ENCODE data around the gene C16orf82.
"Not testable (repeated sequence)": the region's sequence is repeated elsewhere in the genome, so short reads cannot be mapped to it uniquely, and the experiment has no call there.

C16orf82 gene

DNA sequence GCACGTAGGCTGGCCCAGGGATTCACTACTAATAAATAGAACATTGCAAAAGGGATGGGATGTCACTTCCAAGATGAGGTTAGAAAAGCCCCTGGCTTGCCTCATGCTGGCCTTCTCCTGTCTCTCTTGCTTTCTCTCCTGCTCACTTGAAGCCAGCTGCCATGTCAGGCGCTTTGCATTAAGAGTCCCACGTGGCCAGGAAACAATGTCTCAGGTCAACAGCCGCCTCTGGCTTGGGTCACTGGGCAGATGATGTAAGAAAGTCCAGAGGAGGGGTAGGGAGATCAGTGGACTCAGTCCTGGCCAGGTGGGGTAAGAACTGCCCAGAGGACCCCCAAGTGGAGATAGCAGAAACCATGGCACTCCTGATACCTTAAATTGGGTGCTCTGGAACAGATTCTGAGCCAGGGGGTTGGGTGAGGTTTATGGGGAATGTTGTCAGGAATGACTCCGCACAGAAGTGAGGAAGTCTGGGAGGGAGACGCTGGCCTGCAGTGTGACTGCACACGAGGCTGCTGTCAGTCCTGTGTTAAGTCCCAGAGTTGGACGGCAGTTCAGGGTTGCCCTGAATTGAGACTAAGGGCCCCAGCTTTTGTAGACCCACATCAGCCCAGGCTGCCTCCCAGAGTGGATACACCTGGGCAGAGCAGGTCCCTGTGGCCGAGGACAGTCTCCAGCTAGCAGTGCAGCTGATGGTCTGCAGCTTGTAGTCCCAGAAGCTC is 17.7 kb downstream of the C16orf82 start:
- Histone ChIP-seq H3K36me3 (no peaks in the 10 kb centered on the region), H3K27me3 (no peaks in the 10 kb centered on the region), H3K9me3 (replicated peaks in 1 of 11) (no peaks in the 10 kb centered on the region), H3K4me1 (no peaks in the 10 kb centered on the region; a peak in 2 of 20 replicates), H3K27ac (no peak overlapping the region), H3K4me3 (no peak overlapping the region), H3K4me2 (peak overlapping the region in 1 of 11 experiments; percentile 30; a peak in 1 of 22 replicates), H3K9ac (no peak overlapping the region), H4K20me1 (no peaks in the 10 kb centered on the region)
- TF ChIP-seq Cebpa-rat (IDR thresholded peaks at IDR 0.05) = no peak

DNA sequence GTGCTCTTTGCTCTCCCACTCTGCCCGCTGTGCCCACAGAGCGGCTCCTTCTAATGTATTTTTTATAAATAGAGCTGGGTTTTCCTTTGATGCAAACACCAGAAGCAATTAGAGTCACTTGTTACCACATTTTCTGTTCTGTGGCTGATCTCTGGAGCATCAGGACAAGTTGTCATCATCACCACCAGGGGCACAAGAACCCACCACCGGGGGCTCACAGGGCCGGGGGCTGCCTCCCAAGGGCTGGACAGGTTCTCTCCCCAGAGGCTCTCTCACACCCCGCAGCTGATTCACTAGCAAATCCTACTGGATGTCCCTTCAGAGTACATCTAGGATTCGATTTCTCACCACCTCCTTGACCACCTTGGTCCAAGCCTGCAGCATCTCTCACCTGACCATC is 18.5 kb downstream of the C16orf82 start:
- Histone ChIP-seq H3K4me2 (peak overlapping the region in 1 of 11 experiments; percentile 30; a peak in 1 of 22 replicates), H3K4me1 (no peaks in the 10 kb centered on the region; a peak in 2 of 20 replicates), H3K27ac (no peak overlapping the region), H3K36me3 (no peaks in the 10 kb centered on the region), H3K4me3 (no peak overlapping the region), H3K27me3 (no peaks in the 10 kb centered on the region), H3K9me3 (replicated peaks in 1 of 11) (no peaks in the 10 kb centered on the region), H4K20me1 (no peaks in the 10 kb centered on the region), H3K9ac (no peak overlapping the region)
- no peak for TF ChIP-seq Cebpa-rat (IDR thresholded peaks at IDR 0.05)

GRCh38 chr16:27086031-27086430 is 19.3 kb downstream of the C16orf82 start:
- not testable (repeated sequence) for H4K20me1 ChIP-seq; H3K4me1 ChIP-seq; H3K4me3 ChIP-seq; H3K4me2 ChIP-seq; H3K36me3 ChIP-seq; H3K27ac ChIP-seq; H3K9ac ChIP-seq; H3K9me3 ChIP-seq (replicated peaks in 1 of 11); H3K27me3 ChIP-seq

- no peak overlapping the region for H3K4me2 ChIP-seq
- H3K36me3 ChIP-seq = no peaks in the 10 kb centered on the region
- H3K27me3 ChIP-seq = no peaks in the 10 kb centered on the region
- no peak for TF ChIP-seq Cebpa-rat (IDR thresholded peaks at IDR 0.05)
- no peak overlapping the region for H3K27ac ChIP-seq
- H3K4me3 ChIP-seq = no peak overlapping the region
- no peaks in the 10 kb centered on the region for H3K9me3 ChIP-seq (replicated peaks in 1 of 11)
- H3K4me1 ChIP-seq = no peaks in the 10 kb centered on the region; a peak in 2 of 20 replicates
- H3K9ac ChIP-seq = no peak overlapping the region
- no peaks in the 10 kb centered on the region for H4K20me1 ChIP-seq
These were observed 21.5 kb downstream of the C16orf82 start for GRCh38 chr16:27088216-27088615.

DNA sequence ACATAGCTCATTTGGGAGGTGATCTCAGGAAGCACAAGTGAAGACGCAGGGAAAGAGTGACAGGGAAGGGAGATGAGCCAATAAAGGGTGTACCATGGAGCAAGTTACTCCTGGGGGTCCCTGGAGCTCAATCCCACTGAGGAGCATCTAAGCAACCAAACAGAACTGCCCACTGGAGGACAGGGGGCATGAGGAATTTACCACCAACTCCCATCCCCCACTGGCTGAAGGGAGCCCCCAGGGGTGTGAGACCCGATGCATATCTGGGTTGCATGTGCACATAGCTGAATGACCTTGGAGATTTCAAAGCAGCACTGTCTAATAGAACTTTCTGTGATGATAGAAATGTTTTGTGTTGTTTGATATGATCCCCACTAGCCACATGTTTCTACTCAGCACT is 29.6 kb downstream of the C16orf82 start:
- Histone ChIP-seq H3K9me3 (replicated peaks in 1 of 11) (peaks cover 0 to 9% (median 0%) of the 10 kb centered on the region in 11 experiments; a peak in 4 of 22 replicates), H3K36me3 (no peaks in the 10 kb centered on the region), H4K20me1 (no peaks in the 10 kb centered on the region), H3K9ac (no peak overlapping the region), H3K4me1 (peaks cover 8 to 28% (median 19%) of the 10 kb centered on the region in 10 experiments), H3K4me2 (peak overlapping the region in 3 of 11 experiments; percentile 61 to 79 (median 73); a peak in 2 of 22 replicates), H3K27ac (no peak overlapping the region), H3K27me3 (no peaks in the 10 kb centered on the region; a peak in 1 of 22 replicates), H3K4me3 (no peak overlapping the region)
- TF ChIP-seq Cebpa-rat (IDR thresholded peaks at IDR 0.05) = no peak

DNA sequence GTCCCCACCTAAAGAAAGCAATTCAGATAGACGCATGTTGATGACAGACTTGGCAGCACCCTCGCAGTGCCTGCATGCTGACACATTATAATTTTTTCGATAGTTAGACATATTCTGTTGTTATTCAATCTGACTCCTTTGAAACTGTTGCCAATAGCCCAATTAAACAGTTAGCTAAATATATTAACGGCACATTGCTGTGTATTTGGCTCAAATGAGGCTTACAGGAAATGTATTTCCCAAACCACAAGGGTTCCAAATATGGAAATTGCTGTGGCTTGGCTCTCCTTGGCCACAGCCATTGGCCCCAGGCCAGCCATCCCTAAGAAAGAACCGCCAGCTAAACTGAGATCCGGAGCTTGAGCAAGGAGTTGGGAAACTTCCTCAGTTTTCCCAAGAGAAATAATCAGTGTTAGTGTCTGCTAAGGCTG is 31.1 kb downstream of the C16orf82 start:
- H3K27me3 ChIP-seq = no peaks in the 10 kb centered on the region; a peak in 1 of 22 replicates
- no peaks in the 10 kb centered on the region for H4K20me1 ChIP-seq
- peaks cover 0 to 9% (median 0%) of the 10 kb centered on the region in 11 experiments; a peak in 4 of 22 replicates for H3K9me3 ChIP-seq (replicated peaks in 1 of 11)
- no peak for TF ChIP-seq Cebpa-rat (IDR thresholded peaks at IDR 0.05)
- peak overlapping the region in 1 of 11 experiments; percentile 17; a peak in 1 of 22 replicates for H3K27ac ChIP-seq
- no peaks in the 10 kb centered on the region for H3K36me3 ChIP-seq
- peak overlapping the region in 1 of 11 experiments; percentile 10; a peak in 1 of 22 replicates for H3K9ac ChIP-seq
- H3K4me2 ChIP-seq = peak overlapping the region; percentile 43 to 79 (median 68); a peak in 21 of 22 replicates
- peak overlapping the region in 2 of 10 experiments; percentile 13 to 17; a peak in 1 of 20 replicates for H3K4me3 ChIP-seq
- H3K4me1 ChIP-seq = peaks cover 8 to 28% (median 19%) of the 10 kb centered on the region in 10 experiments

GRCh38 chr16:27098366-27099049 is 31.8 kb downstream of the C16orf82 start:
- Histone ChIP-seq H3K4me1 (peaks cover 8 to 28% (median 19%) of the 10 kb centered on the region in 10 experiments), H3K4me3 (no peak overlapping the region), H3K9ac (no peak overlapping the region), H4K20me1 (no peaks in the 10 kb centered on the region), H3K36me3 (no peaks in the 10 kb centered on the region), H3K9me3 (replicated peaks in 1 of 11) (peaks cover 0 to 9% (median 0%) of the 10 kb centered on the region in 11 experiments; a peak in 4 of 22 replicates), H3K27me3 (no peaks in the 10 kb centered on the region; a peak in 1 of 22 replicates), H3K27ac (no peak overlapping the region; a peak in 1 of 22 replicates), H3K4me2 (peak overlapping the region in 10 of 11 experiments; percentile 52 to 79 (median 68); a peak in 16 of 22 replicates)
- TF ChIP-seq Cebpa-rat (IDR thresholded peaks at IDR 0.05) = no peak

DNA sequence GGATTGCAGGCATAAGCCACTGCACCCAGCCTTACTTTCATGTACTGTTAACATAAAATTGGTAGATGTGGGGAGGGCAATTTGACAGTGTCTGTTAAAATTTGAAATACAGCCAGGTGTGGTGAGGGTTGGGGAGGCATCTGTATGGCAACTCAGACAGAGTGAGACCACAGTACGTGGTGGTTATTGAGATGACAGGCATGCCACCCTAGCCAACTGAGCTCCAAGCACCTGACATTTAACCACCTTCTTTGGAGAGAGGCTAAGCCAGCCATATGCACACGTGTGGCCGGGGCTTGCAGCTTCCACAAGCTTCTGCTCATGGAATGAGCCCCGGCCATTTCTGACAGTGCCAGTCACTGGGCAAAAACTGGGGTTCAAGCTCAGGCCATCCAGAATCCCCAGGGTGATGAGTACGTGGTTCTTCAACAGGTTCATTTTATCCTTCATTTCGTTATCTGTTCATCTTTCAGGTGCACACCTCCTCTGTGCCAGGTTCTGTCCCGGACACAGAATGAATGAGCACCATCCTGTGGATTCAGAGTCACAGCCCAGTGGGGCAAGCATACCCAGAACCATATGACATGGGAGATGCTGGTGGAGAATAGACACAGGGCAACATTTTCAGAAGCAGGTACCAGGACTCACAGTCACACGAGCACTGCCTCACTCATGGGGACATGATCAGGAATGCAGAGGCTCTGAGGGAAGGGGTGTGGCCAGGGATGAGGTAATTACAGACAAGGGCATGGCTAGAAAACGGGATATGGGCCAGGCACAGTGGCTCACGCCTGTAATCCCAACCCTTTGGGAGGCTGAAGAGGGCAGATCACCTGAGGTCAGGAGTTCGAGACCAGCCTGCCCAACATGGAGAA is 36.2 kb downstream of the C16orf82 start:
- no peaks in the 10 kb centered on the region for H3K27me3 ChIP-seq
- peaks cover under 1 to 11% (median 6%) of the 10 kb centered on the region in 10 experiments for H3K4me1 ChIP-seq
- peaks cover 0 to 12% (median 3%) of the 10 kb centered on the region in 11 experiments; a peak in 5 of 22 replicates for H3K9me3 ChIP-seq (replicated peaks in 1 of 11)
- no peak overlapping the region for H3K4me2 ChIP-seq
- no peak overlapping the region for H3K9ac ChIP-seq
- no peak overlapping the region for H3K27ac ChIP-seq
- no peak overlapping the region for H3K4me3 ChIP-seq
- no peaks in the 10 kb centered on the region for H3K36me3 ChIP-seq
- no peak for TF ChIP-seq Cebpa-rat (IDR thresholded peaks at IDR 0.05)
- H4K20me1 ChIP-seq = no peaks in the 10 kb centered on the region
